ENCODE results near the gene C10orf62. TPM values are rescaled to one million over a fixed set of nuclear protein-coding genes. Genes with fewer than 3 reads are reported as not detected.

The C10orf62 gene
- total RNA-seq, 4 donors from 2014 or later = 0.32 TPM; not detected in 3

DNA sequence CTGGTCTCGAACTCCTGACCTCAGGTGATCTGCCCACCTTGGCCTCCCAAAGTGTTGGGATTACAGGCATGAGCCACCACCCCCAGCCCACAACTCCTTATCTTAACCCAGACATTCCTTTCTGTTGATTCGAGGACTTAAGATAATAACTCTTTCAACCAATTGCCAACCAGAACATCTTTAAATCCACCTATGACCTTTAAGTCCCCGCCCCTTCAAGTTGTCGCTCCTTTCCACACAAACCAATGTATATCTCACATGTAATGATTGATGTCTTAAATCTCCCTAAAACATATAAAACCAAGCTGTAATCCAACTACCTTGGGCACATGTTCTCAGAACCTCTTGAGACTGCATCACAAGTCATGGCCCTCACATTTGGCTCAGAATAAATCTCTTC, 24.7 kb upstream of the C10orf62 start:
- no peak for TF ChIP-seq POLR2A (IDR thresholded peaks at IDR 0.05)
- TF ChIP-seq, protein P1, sequence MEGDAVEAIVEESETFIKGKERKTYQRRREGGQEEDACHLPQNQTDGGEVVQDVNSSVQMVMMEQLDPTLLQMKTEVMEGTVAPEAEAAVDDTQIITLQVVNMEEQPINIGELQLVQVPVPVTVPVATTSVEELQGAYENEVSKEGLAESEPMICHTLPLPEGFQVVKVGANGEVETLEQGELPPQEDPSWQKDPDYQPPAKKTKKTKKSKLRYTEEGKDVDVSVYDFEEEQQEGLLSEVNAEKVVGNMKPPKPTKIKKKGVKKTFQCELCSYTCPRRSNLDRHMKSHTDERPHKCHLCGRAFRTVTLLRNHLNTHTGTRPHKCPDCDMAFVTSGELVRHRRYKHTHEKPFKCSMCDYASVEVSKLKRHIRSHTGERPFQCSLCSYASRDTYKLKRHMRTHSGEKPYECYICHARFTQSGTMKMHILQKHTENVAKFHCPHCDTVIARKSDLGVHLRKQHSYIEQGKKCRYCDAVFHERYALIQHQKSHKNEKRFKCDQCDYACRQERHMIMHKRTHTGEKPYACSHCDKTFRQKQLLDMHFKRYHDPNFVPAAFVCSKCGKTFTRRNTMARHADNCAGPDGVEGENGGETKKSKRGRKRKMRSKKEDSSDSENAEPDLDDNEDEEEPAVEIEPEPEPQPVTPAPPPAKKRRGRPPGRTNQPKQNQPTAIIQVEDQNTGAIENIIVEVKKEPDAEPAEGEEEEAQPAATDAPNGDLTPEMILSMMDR (IDR thresholded peaks at IDR 0.05) = no peak
- WGBS, 2 donors = 92 to 93% methylated on average over 4 of the region's 4 CpGs
- DNase-seq (ENCODE audit: low spot score in 2 of 2) = no peak
- intact Hi-C loops (cut with DNase I; ENCODE audit: low total_unique reads) = no loop called here
- H3K4me3 ChIP-seq (ENCODE audit: low read depth, poor library complexity, severe bottlenecking) = no peak overlapping the region

GRCh38 chr10:97566336-97566996, 23.1 kb upstream of the C10orf62 start:
- TF ChIP-seq POLR2A (IDR thresholded peaks at IDR 0.05) = no peak
- TF ChIP-seq, protein P1 (IDR thresholded peaks at IDR 0.05) = no peak
- no peak overlapping the region for H3K4me3 ChIP-seq (ENCODE audit: low read depth, poor library complexity, severe bottlenecking)
- intact Hi-C loops (cut with DNase I; ENCODE audit: low total_unique reads) = no loop called here
- DNase-seq (ENCODE audit: low spot score in 2 of 2) = no peak
- whole genome bisulfite sequencing, 2 donors = 61 to 68% methylated on average over 2 of the region's 2 CpGs

GRCh38 chr10:97567891-97568290, 21.6 kb upstream of the C10orf62 start:
- no peak overlapping the region for H3K4me3 ChIP-seq (ENCODE audit: low read depth, poor library complexity, severe bottlenecking)
- DNase-seq (ENCODE audit: low spot score in 2 of 2) = no peak
- intact Hi-C loops (cut with DNase I; ENCODE audit: low total_unique reads) = no loop called here
- 93 to 95% methylated on average over 15 of the region's 15 CpGs for WGBS, 2 donors
- TF ChIP-seq POLR2A (IDR thresholded peaks at IDR 0.05) = no peak
- TF ChIP-seq, protein P1 (IDR thresholded peaks at IDR 0.05) = no peak

DNA sequence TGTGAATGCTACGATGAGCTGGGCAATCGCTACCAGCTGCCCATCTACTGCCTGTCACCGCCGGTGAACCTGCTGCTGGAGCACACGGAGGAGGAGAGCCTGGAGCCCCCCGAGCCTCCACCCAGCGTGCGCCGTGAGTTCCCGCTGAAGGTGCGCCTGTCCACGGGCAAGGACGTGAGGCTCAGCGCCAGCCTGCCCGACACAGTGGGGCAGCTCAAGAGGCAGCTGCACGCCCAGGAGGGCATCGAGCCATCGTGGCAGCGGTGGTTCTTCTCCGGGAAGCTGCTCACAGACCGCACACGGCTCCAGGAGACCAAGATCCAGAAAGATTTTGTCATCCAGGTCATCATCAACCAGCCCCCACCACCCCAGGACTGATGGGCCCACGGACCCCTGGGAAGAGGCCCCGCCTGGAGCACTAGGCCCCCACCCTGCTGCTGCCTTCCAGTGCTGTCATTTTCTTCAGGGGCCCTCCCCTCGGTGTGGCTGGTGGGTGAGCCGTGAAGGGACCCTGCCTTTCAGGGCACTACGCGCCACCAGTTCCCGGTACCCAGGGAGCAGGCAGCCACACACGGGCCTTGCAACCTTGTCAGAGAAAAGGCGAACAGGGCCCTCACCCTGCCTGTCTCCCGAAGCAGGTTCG, 19.3 kb upstream of the C10orf62 start:
- no peak overlapping the region for H3K4me3 ChIP-seq (ENCODE audit: low read depth, poor library complexity, severe bottlenecking)
- TF ChIP-seq POLR2A (IDR thresholded peaks at IDR 0.05) = no peak
- TF ChIP-seq, protein P1 (IDR thresholded peaks at IDR 0.05) = no peak
- 83 to 84% methylated on average over 11 to 30 of the region's 33 CpGs for WGBS, 2 donors
- no peak for DNase-seq (ENCODE audit: low spot score in 2 of 2)
- intact Hi-C loops (cut with DNase I; ENCODE audit: low total_unique reads) = no loop called here

- no peak for TF ChIP-seq POLR2A (IDR thresholded peaks at IDR 0.05)
- TF ChIP-seq, protein P1 (IDR thresholded peaks at IDR 0.05) = no peak
- 47 to 55% methylated on average over 5 of the region's 5 CpGs for WGBS, 2 donors
- DNase-seq (ENCODE audit: low spot score in 2 of 2) = no peak
- no peak overlapping the region for H3K4me3 ChIP-seq (ENCODE audit: low read depth, poor library complexity, severe bottlenecking)
- intact Hi-C loops (cut with DNase I; ENCODE audit: low total_unique reads) = no loop called here
Measured at GRCh38 chr10:97570789-97571471, 18.6 kb upstream of the C10orf62 start.

All from lower leg skin (tissue), 4 donors.